Vagina (tissue), 2 donors: ENCODE results near the gene ABCA3.

Experiments
- POLR2A ChIP-seq, 2 donors: fragments of 450-650 bp; IDR thresholded peaks; one replicate each; pipeline ENCODE4 v1.6.1; 2017; ENCODE audit warnings: antibody characterized with exemption in 2 of 2, mild to moderate bottlenecking in 2 of 2, moderate library complexity in 2 of 2
- TF ChIP-seq, protein P1 (sequence below), 3 experiments: fragments of 450-650 bp in 2 of 3; fragments of 200-600 bp in 1 of 3; sonication (generic) in 1 of 3; IDR thresholded peaks; one replicate each; pipeline ENCODE4 v1.5.1; 2017 to 2019; ENCODE audit warnings: antibody characterized with exemption in 3 of 3, mild to moderate bottlenecking in 2 of 3, moderate library complexity in 2 of 3

- TF ChIP-seq, protein P1, sequence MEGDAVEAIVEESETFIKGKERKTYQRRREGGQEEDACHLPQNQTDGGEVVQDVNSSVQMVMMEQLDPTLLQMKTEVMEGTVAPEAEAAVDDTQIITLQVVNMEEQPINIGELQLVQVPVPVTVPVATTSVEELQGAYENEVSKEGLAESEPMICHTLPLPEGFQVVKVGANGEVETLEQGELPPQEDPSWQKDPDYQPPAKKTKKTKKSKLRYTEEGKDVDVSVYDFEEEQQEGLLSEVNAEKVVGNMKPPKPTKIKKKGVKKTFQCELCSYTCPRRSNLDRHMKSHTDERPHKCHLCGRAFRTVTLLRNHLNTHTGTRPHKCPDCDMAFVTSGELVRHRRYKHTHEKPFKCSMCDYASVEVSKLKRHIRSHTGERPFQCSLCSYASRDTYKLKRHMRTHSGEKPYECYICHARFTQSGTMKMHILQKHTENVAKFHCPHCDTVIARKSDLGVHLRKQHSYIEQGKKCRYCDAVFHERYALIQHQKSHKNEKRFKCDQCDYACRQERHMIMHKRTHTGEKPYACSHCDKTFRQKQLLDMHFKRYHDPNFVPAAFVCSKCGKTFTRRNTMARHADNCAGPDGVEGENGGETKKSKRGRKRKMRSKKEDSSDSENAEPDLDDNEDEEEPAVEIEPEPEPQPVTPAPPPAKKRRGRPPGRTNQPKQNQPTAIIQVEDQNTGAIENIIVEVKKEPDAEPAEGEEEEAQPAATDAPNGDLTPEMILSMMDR (IDR thresholded peaks at IDR 0.05), result no peak
- no peak for TF ChIP-seq POLR2A (IDR thresholded peaks at IDR 0.05)
These were observed 34.1 kb upstream of the ABCA3 start for GRCh38 chr16:2374644-2375043.
